Hypothalamus (tissue), 51 donors: Measurements from ENCODE around the gene KPNA5.

ENCODE experiments used
- DNase-seq, 51 donors: peaks; one replicate each; lab custom pipeline; 2025; lab: John Stamatoyannopoulos, UW

Gene KPNA5

DNA sequence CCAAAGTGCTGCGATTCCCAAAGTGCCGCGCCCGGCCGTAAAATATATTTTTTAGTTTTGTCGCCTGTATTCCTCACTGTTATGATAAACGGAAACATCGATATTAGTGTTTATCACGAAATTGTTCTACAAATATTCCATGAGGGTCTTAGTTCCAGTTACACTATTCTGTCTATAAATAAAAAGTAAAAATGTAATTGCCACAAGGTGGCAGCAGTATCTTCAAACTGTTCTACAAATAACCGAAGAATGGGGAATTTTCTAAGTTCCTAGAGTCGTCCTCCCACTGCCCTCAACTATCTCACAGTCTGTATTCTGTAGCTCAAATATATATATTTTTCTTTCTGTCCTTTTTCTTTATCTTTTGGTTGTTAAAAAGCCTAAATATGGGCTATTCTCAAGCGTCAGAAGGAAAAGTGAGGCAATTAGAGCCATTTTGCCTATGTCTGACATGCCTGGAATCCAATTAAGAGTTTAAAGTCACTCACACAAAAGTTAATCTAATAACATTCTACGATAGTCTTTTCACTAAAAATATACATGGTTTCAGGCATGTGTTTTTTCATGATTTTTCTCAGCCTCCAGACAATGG, 98.7 kb downstream of the KPNA5 start:
- DNase-seq = peak in 1 of 51 donors; percentile 7

DNA sequence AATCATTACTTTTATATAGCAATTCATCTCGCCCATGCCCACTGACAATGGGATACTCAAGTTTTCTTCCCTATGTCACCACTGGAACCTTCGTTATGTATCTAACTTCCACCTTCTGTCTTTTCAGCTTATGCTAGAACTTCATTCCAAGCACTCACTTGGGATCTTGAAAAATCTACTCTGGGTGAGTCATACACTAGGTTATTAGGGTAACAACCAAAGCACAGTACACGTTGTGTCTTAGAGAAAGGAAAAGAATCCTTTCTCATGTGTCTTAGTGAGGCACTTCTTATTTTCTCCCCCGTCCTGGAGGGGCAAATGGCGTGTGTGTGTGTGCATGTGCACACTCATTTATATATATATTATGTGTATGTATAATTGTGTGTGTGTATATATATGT, 102.8 kb downstream of the KPNA5 start:
- no peak for DNase-seq
